ENCODE measurements around the gene TM9SF1.

- TF ChIP-seq BHLHE40 (IDR thresholded peaks at IDR 0.05; ENCODE audit: borderline replicate concordance): no peak
- no peak for TF ChIP-seq FOXA1 (IDR thresholded peaks at IDR 0.05)
- no peak for TF ChIP-seq SP1 (IDR thresholded peaks at IDR 0.05)
Measured at GRCh38 chr14:24238123-24238522, 42.9 kb upstream of the TM9SF1 start.
